ENCODE measurements around the gene RPL35.

RPL35 gene

GRCh38 chr9:124818431-124819281, 43.1 kb downstream of the RPL35 start:
- peak; percentile 36 to 71 (median 58) for DNase-seq

GRCh38 chr9:124815601-124816000, 46.2 kb downstream of the RPL35 start:
- DNase-seq = no peak

- no peak for DNase-seq
These were observed 47.6 kb downstream of the RPL35 start for GRCh38 chr9:124814164-124814535.

DNA sequence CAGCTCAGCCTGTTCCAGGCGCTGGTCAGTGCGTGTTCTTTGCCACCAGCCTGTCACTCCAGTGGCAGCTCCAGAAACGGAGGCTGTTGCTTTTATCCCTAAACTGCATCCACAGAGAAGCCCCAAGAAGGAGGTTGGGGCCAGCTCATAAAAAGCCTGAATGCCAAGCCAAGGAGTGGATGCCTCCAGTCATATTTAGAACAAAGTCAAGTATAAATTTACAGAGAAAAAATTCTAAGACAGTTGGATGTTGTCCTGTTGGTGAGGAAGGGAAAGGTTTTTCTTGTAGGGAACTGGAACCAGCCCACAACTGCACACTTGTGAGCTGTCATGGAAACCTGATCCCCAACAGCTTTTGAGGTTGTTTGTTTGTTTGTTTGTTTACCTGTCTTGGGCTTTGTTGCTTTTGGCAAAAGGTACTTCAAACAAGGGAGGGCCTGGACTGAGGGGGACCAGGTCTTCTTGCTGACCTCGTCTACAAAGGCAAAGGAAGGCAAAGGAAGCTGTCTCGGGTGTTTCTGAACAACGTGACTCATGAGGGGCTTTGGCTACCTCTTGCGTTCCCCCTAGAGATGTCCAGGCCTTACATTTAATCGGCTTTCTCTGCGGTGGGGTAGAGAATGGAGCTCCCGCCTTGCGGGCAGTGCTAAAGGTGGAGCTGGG, 48.1 kb downstream of the RPL35 start:
- no peak for DNase-seq

DNA sequence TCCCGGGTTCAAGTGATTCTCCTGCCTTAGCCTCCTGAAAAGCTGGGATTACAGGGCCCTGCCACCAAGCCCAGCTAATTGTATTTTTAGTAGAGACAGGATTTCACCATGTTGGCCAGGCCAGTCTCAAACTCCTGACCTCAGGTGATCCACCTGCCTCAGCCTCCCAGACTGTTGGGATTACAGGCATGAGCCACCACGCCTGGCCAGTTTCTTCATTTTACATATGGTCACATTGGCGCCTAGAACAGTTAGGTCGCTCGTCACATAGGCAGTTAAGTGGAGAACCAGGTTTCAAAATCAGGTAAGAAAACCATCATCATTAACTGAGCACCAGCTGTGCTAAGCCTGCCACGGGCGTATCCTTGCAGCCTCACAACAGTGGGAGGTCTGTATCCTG, 48.7 kb downstream of the RPL35 start:
- DNase-seq = no peak

GRCh38 chr9:124812441-124812876, 49.3 kb downstream of the RPL35 start:
- DNase-seq = peak; percentile 19 to 52 (median 37)

GRCh38 chr9:124810663-124811355, 50.9 kb downstream of the RPL35 start:
- no peak for DNase-seq

DNA sequence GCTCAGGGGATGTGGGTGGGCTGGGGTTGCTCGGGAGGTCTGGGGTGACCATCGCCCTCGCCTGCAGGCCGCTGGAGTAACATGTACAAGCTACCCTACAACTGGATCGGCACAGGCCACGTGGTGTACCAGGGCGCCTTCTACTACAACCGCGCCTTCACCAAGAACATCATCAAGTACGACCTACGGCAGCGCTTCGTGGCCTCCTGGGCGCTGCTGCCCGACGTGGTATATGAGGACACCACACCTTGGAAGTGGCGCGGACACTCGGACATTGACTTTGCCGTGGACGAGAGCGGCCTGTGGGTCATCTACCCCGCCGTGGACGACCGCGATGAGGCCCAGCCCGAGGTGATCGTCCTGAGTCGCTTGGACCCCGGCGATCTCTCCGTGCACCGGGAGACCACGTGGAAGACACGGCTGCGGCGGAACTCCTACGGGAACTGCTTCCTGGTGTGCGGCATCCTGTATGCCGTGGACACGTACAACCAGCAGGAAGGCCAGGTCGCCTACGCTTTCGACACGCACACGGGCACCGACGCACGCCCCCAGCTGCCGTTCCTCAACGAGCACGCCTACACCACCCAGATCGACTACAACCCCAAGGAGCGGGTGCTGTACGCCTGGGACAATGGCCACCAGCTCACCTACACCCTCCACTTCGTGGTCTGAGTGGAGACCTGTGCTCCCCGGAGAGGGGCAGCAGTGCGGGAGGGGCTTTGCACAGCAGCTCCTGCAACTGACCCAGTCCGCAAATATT, 51.8 kb downstream of the RPL35 start:
- no peak for DNase-seq

GRCh38 chr9:124809211-124809610, 52.5 kb downstream of the RPL35 start:
- DNase-seq = no peak

DNA sequence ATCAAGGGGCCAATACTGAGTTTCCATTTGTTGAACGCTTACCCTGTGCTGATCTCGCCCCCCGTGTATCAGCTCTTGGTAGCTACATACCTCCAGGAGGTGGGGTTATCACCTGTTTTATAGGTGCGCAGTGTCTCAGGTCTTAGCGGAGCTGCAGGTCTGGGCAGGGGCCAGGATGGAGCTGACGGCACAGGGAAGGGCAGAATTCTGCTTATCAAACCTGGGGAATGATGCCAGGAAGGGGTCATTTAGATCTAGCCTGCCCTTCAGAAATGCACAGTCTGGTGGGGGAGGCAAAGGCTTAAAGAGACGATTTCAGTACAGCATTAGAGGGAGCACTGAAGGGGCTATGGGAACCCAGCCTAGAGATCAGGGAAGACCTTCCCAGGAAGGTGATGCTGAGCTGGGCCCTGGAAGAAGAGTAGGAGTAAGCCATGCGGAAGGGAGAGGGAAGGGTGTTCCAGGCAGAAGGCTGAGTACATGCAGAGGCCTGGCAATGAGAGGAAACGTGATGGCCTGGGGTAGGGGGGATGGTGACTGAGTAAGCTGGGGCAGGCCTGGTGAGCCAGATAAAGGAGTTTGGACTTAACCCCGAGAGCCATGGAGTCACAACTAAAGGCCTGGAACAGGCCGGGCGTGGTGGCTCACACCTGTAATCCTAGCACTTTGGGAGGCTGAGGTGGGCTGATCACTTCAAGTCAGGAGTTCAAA, 53.4 kb downstream of the RPL35 start:
- no peak for DNase-seq
